Keratinocyte (primary cell): ENCODE results near the gene C22orf31. TPM values are rescaled to one million over a fixed set of nuclear protein-coding genes. Genes with fewer than 3 reads are reported as not detected.

Source experiments
- DNase-seq: peaks from one replicate; pipeline ENCODE4 v3.0.0-alpha.2; 2011; ENCODE audit warnings: low read depth, missing footprints, low spot score
- FAIRE-seq: peaks from 2 replicates; lab custom pipeline; 2011; peaks lifted over from hg19 to GRCh38; lab: Jason Lieb, UNC
- H2AFZ ChIP-seq: 2 replicates; pipeline ENCODE4 v1.6.0; 2012; ENCODE audit warnings: low read length, control low read depth, inconsistent platforms; ENCODE audit not compliant: control insufficient read depth
- H3K27ac ChIP-seq: 2 replicates; pipeline ENCODE4 v1.5.1; 2011; ENCODE audit warnings: low read length; ENCODE audit not compliant: control insufficient read depth, insufficient read depth
- H3K27me3 ChIP-seq: 3 replicates; pipeline ENCODE4 v1.6.0; 2011; ENCODE audit warnings: low read length; ENCODE audit not compliant: control insufficient read depth, insufficient read depth; ENCODE audit errors: extremely low read depth
- H3K36me3 ChIP-seq, 2 experiments: 2 replicates in 1 of 2; 3 replicates in 1 of 2; pipeline ENCODE4 v1.5.1; 2011; ENCODE audit warnings: low read length in 2 of 2, mild to moderate bottlenecking in 1 of 2; ENCODE audit not compliant: control insufficient read depth in 2 of 2, insufficient read depth in 2 of 2; ENCODE audit errors: extremely low read depth in 1 of 2
- H3K4me1 ChIP-seq: 3 replicates; pipeline ENCODE4 v1.5.1; 2011; ENCODE audit warnings: low read length; ENCODE audit not compliant: control insufficient read depth, insufficient read depth; ENCODE audit errors: extremely low read depth
- H3K4me2 ChIP-seq: 3 replicates; pipeline ENCODE4 v1.6.0; 2011; ENCODE audit warnings: low read depth, low read length; ENCODE audit not compliant: control insufficient read depth, insufficient read depth; ENCODE audit errors: extremely low read depth
- H3K4me3 ChIP-seq, 3 experiments: fragments of 200-600 bp in 1 of 3; sonication (generic) in 1 of 3; 2 replicates in 2 of 3; 3 replicates in 1 of 3; pipeline ENCODE4 v1.5.1; 2011 to 2016; ENCODE audit warnings: low read length in 3 of 3, mild to moderate bottlenecking in 3 of 3, control low read depth in 2 of 3, inconsistent platforms in 1 of 3, low read depth in 1 of 3, mixed read lengths in 1 of 3, mixed run types in 1 of 3, moderate library complexity in 1 of 3; ENCODE audit not compliant: control insufficient read depth in 2 of 3, insufficient read depth in 2 of 3; ENCODE audit errors: extremely low read depth in 1 of 3
- H3K79me2 ChIP-seq: 2 replicates; pipeline ENCODE4 v1.6.0; 2012; ENCODE audit warnings: low read length; ENCODE audit not compliant: control insufficient read depth, insufficient read depth
- H3K9ac ChIP-seq: 3 replicates; pipeline ENCODE4 v1.6.0; 2011; ENCODE audit warnings: low read length; ENCODE audit not compliant: control insufficient read depth, insufficient read depth; ENCODE audit errors: extremely low read depth
- H3K9me1 ChIP-seq: 3 replicates; pipeline ENCODE4 v1.6.0; 2011; ENCODE audit warnings: low read length; ENCODE audit not compliant: control insufficient read depth, insufficient read depth; ENCODE audit errors: extremely low read depth
- H3K9me3 ChIP-seq: 2 replicates; pipeline ENCODE4 v1.5.1; 2012; ENCODE audit warnings: low read depth, low read length; ENCODE audit not compliant: control insufficient read depth
- H4K20me1 ChIP-seq: 3 replicates; pipeline ENCODE4 v1.6.0; 2011; ENCODE audit warnings: low read length; ENCODE audit not compliant: control insufficient read depth, insufficient read depth; ENCODE audit errors: extremely low read depth
- EZH2 ChIP-seq: IDR thresholded peaks from one replicate; pipeline ENCODE4 v1.6.1; 2012; ENCODE audit warnings: inconsistent platforms, mild to moderate bottlenecking, low read length, moderate library complexity
- dilution Hi-C: fragments of 300-500 bp; cut with MboI; formaldehyde crosslinking; loops from one replicate; pipeline ENCODE4 v1.7.0; 2020; ENCODE audit warnings: low sequenced_read_pairs; ENCODE audit not compliant: extremely low pct_ligation_motif_present
- polyA plus RNA-seq, 5 experiments: library from polyadenylated mRNA; depleted of rRNA in 3 of 5; stranded (reverse) in 3 of 5; stranded (forward) in 1 of 5; unstranded in 1 of 5; fragments of >200 nt; gene quantifications; 1 replicate in 1 of 5; 2 replicates in 3 of 5; 3 replicates in 1 of 5; pipeline versions ENCODE4 v1.2.1 to v1.2.3, GENCODE V29; 2011 to 2012; ENCODE audit warnings: missing spikeins in 2 of 5, low read depth in 1 of 5, low replicate concordance in 1 of 5
- TF ChIP-seq, protein P1 (sequence below), 3 experiments: IDR thresholded peaks in 1 of 3; conservative IDR thresholded peaks in 1 of 3; optimal IDR thresholded peaks in 1 of 3; 2 replicates in 2 of 3; 3 replicates in 1 of 3; pipeline versions ENCODE3 to v1.5.1; 2011; ENCODE audit warnings: low read length in 3 of 3, mild to moderate bottlenecking in 3 of 3, moderate library complexity in 2 of 3, control low read depth in 1 of 3, inconsistent platforms in 1 of 3; ENCODE audit not compliant: insufficient read depth in 2 of 3; ENCODE audit errors: extremely low read depth in 1 of 3

The C22orf31 gene
- polyA plus RNA-seq, 1 donor (not counting 4 experiments of a cell fraction or from before 2014, with no cell fraction given): not detected

DNA sequence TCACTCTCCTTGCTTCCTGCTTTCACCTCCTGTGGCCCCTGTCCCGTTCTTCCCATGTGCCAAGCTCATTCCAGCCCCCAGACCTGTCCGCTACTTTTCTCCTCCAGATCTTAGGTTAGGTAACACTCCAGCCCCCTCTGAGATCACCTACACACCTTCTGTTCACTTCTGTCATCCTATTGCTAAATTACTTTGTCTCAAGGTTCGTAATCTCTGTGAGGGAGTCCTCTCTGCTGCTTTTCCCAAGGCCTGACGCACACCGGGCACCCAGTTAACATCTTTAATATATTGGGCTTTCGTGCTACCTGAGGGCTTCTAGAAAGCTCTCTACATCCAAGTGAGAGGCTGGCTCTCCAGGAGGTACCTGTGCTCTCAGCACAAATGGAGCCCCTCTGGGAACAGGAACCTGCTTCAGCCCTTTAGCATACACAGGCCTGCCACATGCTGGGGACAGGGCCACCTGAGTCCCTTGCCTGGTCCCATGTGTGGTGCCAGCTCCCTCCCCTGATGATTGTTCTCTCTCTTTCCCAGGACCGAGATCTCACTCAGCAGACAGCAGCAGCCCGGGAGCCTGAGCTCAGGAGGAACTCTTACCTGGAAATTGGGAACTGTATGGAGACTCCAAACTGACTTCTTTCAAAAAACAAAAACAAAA is 8.5 kb downstream of the C22orf31 start:
- Histone ChIP-seq H3K9me3 (no peaks in the 10 kb centered on the region), H3K9ac (no peak overlapping the region), H3K36me3 (peaks cover 5 to 10% of the 10 kb centered on the region in 2 experiments), H4K20me1 (no peaks in the 10 kb centered on the region), H3K27me3 (no peaks in the 10 kb centered on the region), H3K4me1 (peaks cover 2% of the 10 kb centered on the region), H2AFZ (no peak overlapping the region), H3K27ac (no peak overlapping the region), H3K9me1 (no peaks in the 10 kb centered on the region), H3K4me2 (no peak overlapping the region), H3K79me2 (no peaks in the 10 kb centered on the region), H3K4me3 (no peak overlapping the region)
- dilution Hi-C loops: no loop called here
- no peak for FAIRE-seq
- TF ChIP-seq, protein P1, sequence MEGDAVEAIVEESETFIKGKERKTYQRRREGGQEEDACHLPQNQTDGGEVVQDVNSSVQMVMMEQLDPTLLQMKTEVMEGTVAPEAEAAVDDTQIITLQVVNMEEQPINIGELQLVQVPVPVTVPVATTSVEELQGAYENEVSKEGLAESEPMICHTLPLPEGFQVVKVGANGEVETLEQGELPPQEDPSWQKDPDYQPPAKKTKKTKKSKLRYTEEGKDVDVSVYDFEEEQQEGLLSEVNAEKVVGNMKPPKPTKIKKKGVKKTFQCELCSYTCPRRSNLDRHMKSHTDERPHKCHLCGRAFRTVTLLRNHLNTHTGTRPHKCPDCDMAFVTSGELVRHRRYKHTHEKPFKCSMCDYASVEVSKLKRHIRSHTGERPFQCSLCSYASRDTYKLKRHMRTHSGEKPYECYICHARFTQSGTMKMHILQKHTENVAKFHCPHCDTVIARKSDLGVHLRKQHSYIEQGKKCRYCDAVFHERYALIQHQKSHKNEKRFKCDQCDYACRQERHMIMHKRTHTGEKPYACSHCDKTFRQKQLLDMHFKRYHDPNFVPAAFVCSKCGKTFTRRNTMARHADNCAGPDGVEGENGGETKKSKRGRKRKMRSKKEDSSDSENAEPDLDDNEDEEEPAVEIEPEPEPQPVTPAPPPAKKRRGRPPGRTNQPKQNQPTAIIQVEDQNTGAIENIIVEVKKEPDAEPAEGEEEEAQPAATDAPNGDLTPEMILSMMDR (optimal IDR thresholded peaks at IDR 0.05 in 1 of 3, IDR thresholded peaks at IDR 0.05 in 1 of 3, conservative IDR thresholded peaks at IDR 0.05 in 1 of 3; ENCODE audit: extremely low read depth in 1 of 3, insufficient read depth in 2 of 3, low read length in 3 of 3): no peak
- no peak for TF ChIP-seq EZH2
- no peak for DNase-seq

DNA sequence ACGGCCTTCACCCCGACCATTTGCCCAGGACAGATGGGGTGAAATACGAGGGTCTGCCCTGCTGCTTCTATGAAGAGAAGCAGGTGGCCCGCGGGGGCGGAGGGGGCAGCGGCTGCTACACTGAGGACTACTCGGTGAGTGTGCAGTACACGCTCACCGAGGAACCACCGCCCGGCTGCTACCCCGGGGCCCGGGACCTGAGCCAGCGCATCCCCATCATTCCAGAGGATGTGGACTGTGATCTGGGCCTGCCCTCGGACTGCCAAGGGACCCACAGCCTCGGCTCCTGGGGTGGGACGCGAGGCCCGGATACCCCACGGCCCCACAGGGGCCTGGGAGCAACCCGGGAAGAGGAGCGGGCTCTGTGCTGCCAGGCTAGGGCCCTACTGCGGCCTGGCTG is 11.2 kb downstream of the C22orf31 start:
- peaks cover 5 to 17% of the 10 kb centered on the region in 2 experiments for H3K36me3 ChIP-seq
- no peaks in the 10 kb centered on the region for H3K9me3 ChIP-seq
- FAIRE-seq: no peak
- H3K79me2 ChIP-seq: no peaks in the 10 kb centered on the region
- no peak for TF ChIP-seq EZH2
- dilution Hi-C loops: no loop called here
- H3K4me1 ChIP-seq: peaks cover 2% of the 10 kb centered on the region
- H3K27ac ChIP-seq: no peak overlapping the region
- H3K27me3 ChIP-seq: no peaks in the 10 kb centered on the region
- no peak for DNase-seq
- H2AFZ ChIP-seq: no peak overlapping the region
- H3K4me3 ChIP-seq: no peak overlapping the region
- H4K20me1 ChIP-seq: no peaks in the 10 kb centered on the region
- no peaks in the 10 kb centered on the region for H3K9me1 ChIP-seq
- no peak overlapping the region for H3K4me2 ChIP-seq
- no peak overlapping the region for H3K9ac ChIP-seq
